Epidermal melanocyte (primary cell): ENCODE results near the gene KPTN.

Experiments
- DNase-seq: peaks from one replicate; pipeline ENCODE4 v3.0.0; 2011; ENCODE audit warnings: low spot score; ENCODE audit not compliant: insufficient read length

Gene KPTN

GRCh38 chr19:47509170-47509847 lies 25.3 kb upstream of the KPTN start:
- no peak for DNase-seq

DNA sequence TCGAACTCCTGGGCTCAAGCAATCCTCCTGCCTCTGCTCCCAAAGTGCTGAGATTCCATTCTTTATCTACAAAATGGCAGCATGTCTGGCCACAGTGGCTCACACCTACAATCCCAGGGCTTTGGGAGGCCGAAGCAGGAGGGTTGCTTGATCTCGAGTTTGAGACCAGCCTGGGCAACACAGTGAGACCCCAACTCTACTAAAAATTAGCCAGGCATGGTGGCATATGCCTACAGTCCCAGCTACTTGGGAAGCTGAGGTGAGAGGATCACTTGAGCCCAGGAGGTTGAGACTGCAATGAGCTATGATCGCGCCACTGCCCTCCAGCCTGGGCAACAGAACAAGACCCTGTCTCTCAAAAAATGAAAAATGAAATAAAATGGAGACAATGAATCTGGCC lies 24.7 kb upstream of the KPTN start:
- no peak for DNase-seq

DNA sequence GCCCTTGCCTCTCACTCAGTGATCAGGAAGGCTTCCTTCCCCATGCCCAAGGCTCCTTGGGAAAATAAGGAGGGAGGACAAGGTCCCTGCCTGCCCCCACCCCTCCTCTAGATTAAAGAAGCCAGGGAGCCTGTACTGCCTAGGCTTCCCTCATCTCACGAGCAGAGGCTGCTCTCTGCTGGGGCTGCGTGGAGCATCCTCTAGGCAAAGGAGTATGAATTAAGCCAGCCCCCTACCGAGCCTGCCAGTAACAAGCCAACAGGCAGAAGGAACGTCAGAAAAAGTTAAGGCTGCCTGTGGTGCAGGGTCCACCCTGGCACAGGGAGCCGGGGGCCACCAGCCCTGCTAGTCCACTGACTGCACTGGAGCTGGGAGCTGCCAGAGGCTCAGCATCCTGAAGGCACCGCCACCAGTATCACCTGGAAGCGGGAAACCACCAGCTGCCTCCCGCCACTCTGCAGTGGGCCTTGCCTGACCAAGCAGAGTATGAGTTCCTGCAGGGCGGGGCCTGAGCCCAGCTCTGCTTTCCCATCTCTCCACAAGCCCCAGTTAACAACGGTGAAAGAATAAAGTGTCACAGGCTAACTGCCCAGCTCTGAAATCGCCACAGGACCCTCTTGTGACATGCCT lies 24.0 kb upstream of the KPTN start:
- no peak for DNase-seq

DNA sequence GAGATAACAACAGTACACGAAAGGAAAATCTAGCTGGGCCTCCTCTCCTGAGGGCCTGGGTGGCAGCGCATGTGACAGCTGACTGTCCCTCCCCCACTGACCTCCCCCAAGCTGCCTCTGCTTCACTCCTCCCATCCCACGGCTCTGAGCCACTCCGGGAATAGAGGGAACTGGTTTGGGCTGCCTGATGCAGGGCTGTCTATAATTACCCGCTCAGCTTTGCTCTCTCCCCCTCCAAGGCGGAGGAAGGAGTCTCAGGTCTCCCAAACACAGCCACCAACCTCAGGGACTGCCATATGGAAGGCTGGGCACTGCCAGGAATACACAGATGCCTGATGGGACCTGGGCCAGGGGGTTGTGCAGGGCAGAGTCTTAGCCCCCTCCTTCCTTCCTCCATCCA lies 23.0 kb upstream of the KPTN start:
- DNase-seq, result no peak

- no peak for DNase-seq
Measured at GRCh38 chr19:47506459-47506858, 22.4 kb upstream of the KPTN start.

DNA sequence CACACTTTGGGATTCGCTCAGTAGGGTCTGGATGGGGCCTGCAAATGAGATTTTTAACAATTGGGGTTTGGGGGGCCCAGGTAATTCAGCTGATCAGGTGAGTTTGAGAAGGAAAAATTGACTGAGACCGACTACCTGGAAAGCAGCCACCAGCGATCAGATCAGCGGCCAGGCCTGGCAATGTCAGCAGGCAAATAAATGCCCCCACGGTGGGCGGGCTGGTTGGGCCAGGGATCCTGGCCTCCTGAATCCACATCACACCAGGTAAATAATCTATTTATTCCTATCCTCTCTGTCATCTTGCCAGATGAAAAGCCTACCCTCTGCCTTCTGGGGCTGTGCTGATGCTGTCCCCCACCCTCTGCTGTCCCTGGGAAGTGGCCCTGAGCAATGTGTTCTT lies 21.5 kb upstream of the KPTN start:
- DNase-seq, result peak; percentile 10

GRCh38 chr19:47503826-47504150 lies 19.8 kb upstream of the KPTN start:
- no peak for DNase-seq

DNA sequence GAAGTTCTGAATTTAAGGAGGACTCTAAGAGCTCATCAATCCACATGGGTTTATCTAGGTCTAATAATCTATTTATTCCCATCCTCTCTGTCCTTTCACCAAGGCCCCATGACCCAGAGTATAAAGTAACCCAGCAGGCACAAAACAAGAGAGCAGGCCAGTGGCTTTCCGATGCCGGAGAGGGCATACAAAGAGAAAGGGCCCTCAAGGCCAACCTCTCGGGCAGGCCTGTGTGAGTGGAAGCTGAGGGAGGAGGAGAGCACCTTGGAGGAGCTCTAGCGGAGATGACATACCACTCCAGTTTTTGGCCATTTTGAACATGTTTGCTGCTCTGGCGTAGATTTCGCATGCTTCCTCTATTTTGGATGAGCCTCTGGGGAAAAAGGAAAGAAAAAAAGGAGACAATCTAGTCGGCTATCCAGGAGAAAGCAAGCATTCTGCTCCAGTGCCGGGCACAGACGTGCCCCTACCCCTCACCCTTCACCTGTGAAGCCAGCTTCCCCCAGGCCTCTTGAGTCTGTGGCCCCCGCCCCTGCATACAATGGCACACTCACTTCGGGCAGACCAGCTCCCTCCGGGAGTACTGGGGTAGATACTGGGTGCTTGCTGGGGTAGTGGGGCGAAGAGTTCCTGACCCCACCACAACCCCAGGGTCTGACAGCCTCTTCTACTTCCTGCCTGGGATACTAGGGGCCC lies 19.3 kb upstream of the KPTN start:
- DNase-seq, result peak; percentile 7

GRCh38 chr19:47499863-47500830 lies 16.1 kb upstream of the KPTN start:
- no peak for DNase-seq

DNA sequence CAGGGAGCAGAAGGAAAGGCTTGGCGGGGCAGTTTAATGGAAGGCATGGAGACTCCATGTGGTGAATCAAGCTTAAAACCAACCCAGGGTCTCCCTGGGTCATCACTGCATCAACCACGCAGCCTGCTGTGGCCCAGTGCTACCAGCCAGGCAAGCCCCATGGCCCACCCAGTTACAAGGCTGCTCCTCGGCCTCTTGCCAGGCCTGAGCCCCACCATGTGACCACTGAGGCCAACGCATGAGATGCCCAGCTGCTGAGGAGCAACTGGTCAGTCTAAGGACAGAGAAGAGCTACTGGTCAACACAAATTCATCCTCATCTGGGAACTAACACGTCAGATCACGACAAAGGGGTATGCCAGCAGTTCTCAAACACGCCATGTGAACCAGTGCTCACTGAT lies 15.4 kb upstream of the KPTN start:
- DNase-seq, result no peak

GRCh38 chr19:47498561-47498960 lies 14.5 kb upstream of the KPTN start:
- no peak for DNase-seq

DNA sequence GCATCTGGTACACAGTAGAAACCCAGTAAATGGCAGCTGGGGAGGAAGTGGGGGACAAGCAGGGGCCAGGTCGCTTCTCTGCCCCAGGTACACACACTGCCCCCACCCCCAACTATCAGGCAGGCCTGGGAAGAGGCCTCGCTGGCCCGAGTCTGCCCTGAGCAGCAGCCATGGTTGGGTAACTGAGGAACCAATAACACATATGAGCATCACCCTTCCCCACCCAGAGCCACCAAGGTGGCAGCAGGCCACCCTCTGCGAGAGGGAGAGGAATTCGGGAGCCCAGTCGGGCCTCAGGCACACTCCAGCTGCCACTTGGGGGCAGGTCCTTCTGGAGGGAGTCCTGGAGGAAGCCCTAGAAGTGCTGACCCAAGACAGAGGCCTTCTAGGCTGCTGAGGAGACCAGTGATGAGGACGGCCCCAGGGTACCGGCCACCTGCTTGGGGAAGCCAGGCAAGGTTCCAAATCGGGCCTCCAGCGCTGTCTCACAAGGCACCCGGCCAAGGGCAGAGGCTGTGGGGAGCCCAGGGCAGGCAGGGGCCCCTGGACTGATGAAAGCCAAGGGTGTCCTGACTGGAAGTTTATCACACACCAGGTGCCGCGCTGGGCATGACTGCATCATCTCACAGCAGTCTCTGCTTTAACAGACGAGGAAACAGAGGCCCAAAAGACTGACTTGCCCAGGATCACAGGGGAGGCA lies 14.0 kb upstream of the KPTN start:
- DNase-seq, result no peak

GRCh38 chr19:47497050-47497766 lies 13.2 kb upstream of the KPTN start:
- DNase-seq, result no peak

GRCh38 chr19:47495478-47496372 lies 11.7 kb upstream of the KPTN start:
- DNase-seq, result no peak

GRCh38 chr19:47494729-47495128 lies 10.7 kb upstream of the KPTN start:
- DNase-seq, result no peak

DNA sequence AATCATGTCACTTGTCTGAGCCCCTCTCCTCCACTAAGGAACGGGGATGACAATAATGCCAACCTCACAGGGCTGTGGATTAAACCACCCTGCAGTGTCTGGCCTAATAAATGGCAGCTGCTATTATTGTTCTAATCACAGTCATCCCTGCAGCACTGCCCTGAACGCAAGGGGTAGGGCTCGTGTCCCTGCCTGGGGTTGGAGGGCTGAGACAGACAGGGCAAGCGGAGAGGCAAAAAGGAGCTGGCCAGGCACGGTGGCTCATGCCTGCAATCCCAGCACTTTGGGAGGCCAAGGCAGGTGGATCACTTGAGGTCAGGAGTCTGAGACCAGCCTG lies 10.2 kb upstream of the KPTN start:
- no peak for DNase-seq

- no peak for DNase-seq
Measured at GRCh38 chr19:47493378-47494210, 9.6 kb upstream of the KPTN start.

DNA sequence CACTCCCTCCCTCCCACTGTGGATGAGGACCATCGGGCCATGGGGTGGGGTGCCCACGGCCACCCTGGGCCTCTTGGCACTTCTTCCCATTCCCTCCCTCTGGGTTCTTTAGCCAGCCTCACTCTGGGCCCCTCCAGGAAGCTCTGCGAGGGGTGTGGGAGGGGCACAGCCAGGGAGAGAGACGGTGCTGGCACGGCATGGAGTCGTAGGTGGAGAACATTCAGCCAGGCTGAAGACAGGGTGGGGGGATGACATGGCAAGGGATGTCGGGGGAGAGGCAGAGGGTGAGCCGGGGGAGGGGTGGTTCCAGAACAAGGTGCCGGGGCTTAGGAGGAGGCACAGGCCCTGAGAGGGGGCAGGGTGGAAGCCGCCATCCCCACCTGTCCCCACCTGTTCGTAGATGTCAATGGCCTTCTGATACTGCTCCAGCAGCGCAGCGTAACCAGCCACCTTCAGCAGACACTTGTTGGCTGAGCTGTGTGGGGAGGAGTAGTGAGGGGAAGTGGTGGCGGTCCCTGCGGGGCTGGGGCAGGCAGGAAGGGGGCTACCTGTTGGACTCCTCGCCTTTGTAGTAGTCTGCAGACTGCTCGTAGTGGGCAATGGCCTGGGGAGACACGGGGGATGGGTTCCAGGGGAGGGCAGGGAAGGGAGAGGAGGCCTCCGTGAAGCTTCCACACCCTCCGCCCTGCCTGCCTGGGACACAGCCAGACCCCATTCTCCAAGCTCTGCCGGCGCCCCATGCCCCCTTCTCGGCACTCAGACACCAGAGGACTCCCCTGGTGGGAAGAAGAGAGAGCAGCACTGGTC lies 8.8 kb upstream of the KPTN start:
- DNase-seq, result no peak
